ENCODE results near the gene PROX2.

PROX2 gene

DNA sequence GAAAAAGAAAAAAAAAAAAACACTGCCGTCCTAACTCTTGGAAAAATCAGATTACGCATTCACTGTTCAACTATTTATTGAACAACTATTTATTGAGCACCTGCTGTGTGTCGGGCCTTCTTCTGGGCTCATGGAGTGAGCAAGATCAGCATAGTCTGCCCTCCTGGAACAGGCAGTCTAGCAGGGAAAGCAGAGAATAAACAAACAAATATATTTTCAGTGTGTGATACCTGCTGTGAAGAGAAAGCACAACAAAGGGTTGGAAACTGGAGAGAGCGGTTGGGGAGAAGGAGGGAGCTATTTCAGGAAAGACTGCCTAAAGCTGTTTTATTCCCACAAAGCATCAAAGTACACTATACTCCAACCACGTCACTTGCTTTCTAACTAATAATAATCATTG is 10.8 kb downstream of the PROX2 start:
- TF ChIP-seq EZH2phosphoT487 (IDR thresholded peaks at IDR 0.05; ENCODE audit: low read depth) (no peak), CTCF (IDR thresholded peaks at IDR 0.05; ENCODE audit: low read depth, low read length) (no peak)
- Histone ChIP-seq H3K4me2 (ENCODE audit: low read length) (no peak overlapping the region), H3K79me2 (ENCODE audit: low read length) (no peaks in the 10 kb centered on the region), H3K9me3 (ENCODE audit: insufficient read depth, low read length) (no peaks in the 10 kb centered on the region), H3K36me3 (replicated peaks; ENCODE audit: low read depth, low read length) (no peaks in the 10 kb centered on the region), H3K27ac (ENCODE audit: low read length) (no peak overlapping the region), H3K4me1 (ENCODE audit: low read length) (peaks cover 7% of the 10 kb centered on the region), H3K4me3 (ENCODE audit: low read length) (no peak overlapping the region), H4K20me1 (ENCODE audit: insufficient read depth, low read length) (no peaks in the 10 kb centered on the region), H3K27me3 (ENCODE audit: low read depth, low read length) (peaks cover 13% of the 10 kb centered on the region; the same call in 1 of the 2 replicates), H2AFZ (ENCODE audit: low read depth, low read length) (no peak overlapping the region), H3K9ac (ENCODE audit: low read length) (no peak overlapping the region)

GRCh38 chr14:74864198-74864597 is 11.7 kb downstream of the PROX2 start:
- Histone ChIP-seq H3K27me3 (ENCODE audit: low read depth, low read length) (peaks cover 13% of the 10 kb centered on the region; the same call in 1 of the 2 replicates), H3K36me3 (replicated peaks; ENCODE audit: low read depth, low read length) (no peaks in the 10 kb centered on the region), H3K9ac (ENCODE audit: low read length) (no peak overlapping the region), H3K4me2 (ENCODE audit: low read length) (no peak overlapping the region), H3K4me1 (ENCODE audit: low read length) (peaks cover 16% of the 10 kb centered on the region), H3K4me3 (ENCODE audit: low read length) (no peak overlapping the region), H3K9me3 (ENCODE audit: insufficient read depth, low read length) (no peaks in the 10 kb centered on the region), H3K79me2 (ENCODE audit: low read length) (no peaks in the 10 kb centered on the region), H4K20me1 (ENCODE audit: insufficient read depth, low read length) (no peaks in the 10 kb centered on the region), H3K27ac (ENCODE audit: low read length) (no peak overlapping the region), H2AFZ (ENCODE audit: low read depth, low read length) (no peak overlapping the region)
- TF ChIP-seq CTCF (IDR thresholded peaks at IDR 0.05; ENCODE audit: low read depth, low read length) (no peak), EZH2phosphoT487 (IDR thresholded peaks at IDR 0.05; ENCODE audit: low read depth) (no peak)

DNA sequence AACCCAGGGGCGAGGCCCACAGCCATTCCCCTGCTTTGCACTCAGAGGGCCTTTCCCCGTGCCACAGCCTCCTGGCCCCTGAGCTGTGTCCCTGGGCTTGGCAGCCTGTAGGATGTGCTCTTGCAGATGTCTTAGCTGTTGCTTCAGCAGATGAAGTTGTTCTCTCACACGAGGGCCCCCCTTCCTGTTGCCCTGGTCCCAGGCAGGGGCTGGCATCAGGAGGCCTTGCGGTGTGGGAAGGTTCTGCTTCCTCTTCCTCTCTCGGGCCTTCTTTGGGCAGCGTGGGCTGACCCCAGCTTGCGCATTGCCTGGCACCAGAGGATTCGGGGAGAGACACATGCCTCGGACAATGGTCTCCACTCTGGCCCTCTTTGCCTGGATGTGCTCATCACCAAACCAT is 12.7 kb downstream of the PROX2 start:
- no peak overlapping the region for H3K4me2 ChIP-seq (ENCODE audit: low read length)
- no peak for TF ChIP-seq EZH2phosphoT487 (IDR thresholded peaks at IDR 0.05; ENCODE audit: low read depth)
- no peak for TF ChIP-seq CTCF (IDR thresholded peaks at IDR 0.05; ENCODE audit: low read depth, low read length)
- no peak overlapping the region for H3K4me3 ChIP-seq (ENCODE audit: low read length)
- no peaks in the 10 kb centered on the region for H3K9me3 ChIP-seq (ENCODE audit: insufficient read depth, low read length)
- H4K20me1 ChIP-seq (ENCODE audit: insufficient read depth, low read length): no peaks in the 10 kb centered on the region
- H3K79me2 ChIP-seq (ENCODE audit: low read length): no peaks in the 10 kb centered on the region
- H3K36me3 ChIP-seq (replicated peaks; ENCODE audit: low read depth, low read length): no peaks in the 10 kb centered on the region
- peaks cover 13% of the 10 kb centered on the region; the same call in 1 of the 2 replicates for H3K27me3 ChIP-seq (ENCODE audit: low read depth, low read length)
- H3K27ac ChIP-seq (ENCODE audit: low read length): no peak overlapping the region
- H3K9ac ChIP-seq (ENCODE audit: low read length): no peak overlapping the region
- peaks cover 20% of the 10 kb centered on the region for H3K4me1 ChIP-seq (ENCODE audit: low read length)
- no peak overlapping the region for H2AFZ ChIP-seq (ENCODE audit: low read depth, low read length)

- H3K9me3 ChIP-seq (ENCODE audit: insufficient read depth, low read length): no peaks in the 10 kb centered on the region
- H3K9ac ChIP-seq (ENCODE audit: low read length): no peak overlapping the region
- no peak overlapping the region for H3K27ac ChIP-seq (ENCODE audit: low read length)
- TF ChIP-seq CTCF (IDR thresholded peaks at IDR 0.05; ENCODE audit: low read depth, low read length) (no peak), EZH2phosphoT487 (IDR thresholded peaks at IDR 0.05; ENCODE audit: low read depth) (no peak)
- H3K79me2 ChIP-seq (ENCODE audit: low read length): no peaks in the 10 kb centered on the region
- no peaks in the 10 kb centered on the region for H4K20me1 ChIP-seq (ENCODE audit: insufficient read depth, low read length)
- no peak overlapping the region for H2AFZ ChIP-seq (ENCODE audit: low read depth, low read length)
- H3K4me2 ChIP-seq (ENCODE audit: low read length): no peak overlapping the region
- no peak overlapping the region for H3K4me3 ChIP-seq (ENCODE audit: low read length)
- peaks cover 21% of the 10 kb centered on the region for H3K4me1 ChIP-seq (ENCODE audit: low read length)
- peaks cover 4% of the 10 kb centered on the region; the same call in 1 of the 2 replicates for H3K27me3 ChIP-seq (ENCODE audit: low read depth, low read length)
- no peaks in the 10 kb centered on the region for H3K36me3 ChIP-seq (replicated peaks; ENCODE audit: low read depth, low read length)
Measured at GRCh38 chr14:74861734-74862090, 14.2 kb downstream of the PROX2 start.
